Adrenal gland (tissue), 19 donors: Measurements from ENCODE around the gene NANOG. TPM values are rescaled to one million over a fixed set of nuclear protein-coding genes. Genes with fewer than 3 reads are reported as not detected.
"Not testable (repeated sequence)": the region's sequence is repeated elsewhere in the genome, so short reads cannot be mapped to it uniquely, and the experiment has no call there.

Source experiments
- DNase-seq, 7 donors: peaks; one replicate each; pipeline ENCODE4 v3.0.0-alpha.2; 2019 to 2020
- H3K27ac ChIP-seq, 5 donors: fragments of 200-600 bp; sonication (generic) in 4 of 5; 1 replicate in 3 of 5; 2 replicates in 2 of 5; pipeline versions ENCODE4 v1.5.1 to v1.8.0; 2016 to 2020; ENCODE audit warnings: mild to moderate bottlenecking in 1 of 5
- H3K27me3 ChIP-seq: fragments of 200-600 bp; 2 replicates; pipeline ENCODE4 v1.8.0; 2021
- H3K36me3 ChIP-seq, 2 donors: fragments of 200-600 bp; replicated peaks in 1 of 2; 1 replicate in 1 of 2; 2 replicates in 1 of 2; pipeline versions ENCODE4 v1.5.1 to v1.8.0; 2018 to 2022
- H3K4me1 ChIP-seq, 2 donors: fragments of 200-600 bp; replicated peaks in 1 of 2; 1 replicate in 1 of 2; 2 replicates in 1 of 2; pipeline versions ENCODE4 v1.5.1 to v1.8.0; 2018 to 2021
- H3K4me3 ChIP-seq, 4 donors: fragments of 200-600 bp; sonication (generic) in 3 of 4; one replicate each; pipeline ENCODE4 v1.5.1; 2016 to 2018
- H3K9me3 ChIP-seq, 3 donors: fragments of 200-600 bp; sonication (generic) in 1 of 3; replicated peaks in 1 of 3; 1 replicate in 2 of 3; 2 replicates in 1 of 3; pipeline versions ENCODE4 v1.5.1 to v1.8.0; 2016 to 2021
- CTCF ChIP-seq, 6 experiments: fragments of 450-650 bp in 4 of 6; fragments of 200-600 bp in 2 of 6; sonication (generic) in 1 of 6; IDR thresholded peaks; 1 replicate in 5 of 6; 2 replicates in 1 of 6; pipeline versions ENCODE4 v1.5.1 to v1.8.0; 2016 to 2021; ENCODE audit warnings: antibody characterized with exemption in 6 of 6, mild to moderate bottlenecking in 2 of 6, moderate library complexity in 1 of 6
- POLR2A ChIP-seq, 2 donors: fragments of 450-650 bp; IDR thresholded peaks; one replicate each; pipeline ENCODE4 v1.6.1; 2017; ENCODE audit warnings: antibody characterized with exemption in 2 of 2, mild to moderate bottlenecking in 2 of 2, moderate library complexity in 1 of 2
- WGBS, 4 donors: extraction: QIAGEN DNeasy Blood & Tissue Kit in 2 of 4; methylation state at CpG; one replicate each; pipeline versions ENCODE4 v1.1.5 to v1.1.7; 2013 to 2017; 5-methylcytosine and 5-hydroxymethylcytosine counted together
- intact Hi-C, 2 donors: fragments of 100-400 bp; cut with DNase I; formaldehyde crosslinking; loops; one replicate each; pipeline versions ENCODE4 v1.14.1 to v1.15.0; 2022 to 2023
- long read RNA-seq, 10 donors: library from polyadenylated mRNA in 3 of 10; unstranded in 2 of 10; stranded (forward) in 1 of 10; transcript quantifications; one replicate each; pipeline ENCODE4 v2.0.0 and lab custom pipeline, GENCODE V29; 2021 to 2026
- polyA plus RNA-seq, 3 donors: library from polyadenylated mRNA; stranded (reverse); fragments of 200-250 nt in 2 of 3; fragments of 350-450 nt in 1 of 3; fragmentation: Illumina TruSeq in 1 of 3; extraction: RNeasy Lipid Tissue Mini Kit (QIAGEN cat#74804) in 1 of 3; gene quantifications; one replicate each; pipeline ENCODE4 v1.2.3, GENCODE V29; 2013 to 2014
- total RNA-seq, 9 donors: library from RNA; depleted of rRNA in 4 of 9; stranded (reverse); fragments of >200 nt in 4 of 9; fragments of 120-200 nt in 1 of 9; fragmentation: NEBNext Ultra II Directional in 1 of 9; extraction: Animal tissue kit (Norgen Biotek cat#: 25700) in 1 of 9; gene quantifications; one replicate each; pipeline versions ENCODE4 v1.1.0 to v1.2.4, GENCODE V29; 2013 to 2023
- donor health status: healthy with polysubstance abuse.
- donor health status: Bipolar disorder and iron deficiency.
- donor health status: DM: yes; HTN: yes; CAD: no.
- donor health status: DM: no; HTN: no; CAD: no.
- donor health status: DM: no; HTN: no; CAD: no.
- donor health status: DM: yes; HTN: yes; CAD: no.

NANOG gene
- total RNA-seq (under 1 TPM in 6 of 9 donors, not detected in 3; 0.21 to 0.91 (median 0.87) TPM), polyA plus RNA-seq (under 1 TPM in 2 of 3 donors, not detected in 1; 0.08 to 0.13 TPM)
- long read RNA-seq, donor 1: 0 reads
- long read RNA-seq, donor 2: 0 reads
- long read RNA-seq, donor 3: 0 reads
- long read RNA-seq, donor 4: 0 reads
- long read RNA-seq, donor 5: 0 reads
- long read RNA-seq, donor 6: 0 reads
- long read RNA-seq, donor 7: 0 reads
- long read RNA-seq, donor 8: 0 reads
- long read RNA-seq, donor 9: 0 reads
- long read RNA-seq, donor 10: 0 reads

DNA sequence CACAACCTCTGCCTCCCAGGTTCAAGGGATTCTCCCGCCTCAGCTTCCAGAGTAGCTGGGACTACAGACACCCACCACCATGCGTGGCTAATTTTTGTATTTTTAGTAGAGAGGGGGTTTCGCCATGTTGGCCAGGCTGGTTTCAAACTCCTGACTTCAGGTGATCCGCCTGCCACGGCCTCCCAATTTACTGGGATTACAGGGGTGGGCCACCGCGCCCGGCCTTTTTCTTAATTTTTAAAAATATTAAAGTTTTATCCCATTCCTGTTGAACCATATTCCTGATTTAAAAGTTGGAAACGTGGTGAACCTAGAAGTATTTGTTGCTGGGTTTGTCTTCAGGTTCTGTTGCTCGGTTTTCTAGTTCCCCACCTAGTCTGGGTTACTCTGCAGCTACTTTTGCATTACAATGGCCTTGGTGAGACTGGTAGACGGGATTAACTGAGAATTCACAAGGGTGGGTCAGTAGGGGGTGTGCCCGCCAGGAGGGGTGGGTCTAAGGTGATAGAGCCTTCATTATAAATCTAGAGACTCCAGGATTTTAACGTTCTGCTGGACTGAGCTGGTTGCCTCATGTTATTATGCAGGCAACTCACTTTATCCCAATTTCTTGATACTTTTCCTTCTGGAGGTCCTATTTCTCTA is at the start of gene NANOG:
Gene NANOG, plus strand, starts transcription at position 519 of the 645 bp plus-strand sequence. CDS start 213 bp downstream, outside the sequence.
- H3K27me3 ChIP-seq, H3K4me3 ChIP-seq, H3K36me3 ChIP-seq, H3K27ac ChIP-seq, H3K4me1 ChIP-seq, DNase-seq, intact Hi-C loops, H3K9me3 ChIP-seq: not testable (repeated sequence)
- 80 to 84% (median 81%) methylated on average over 13 of the region's 13 CpGs for WGBS, 4 donors

DNA sequence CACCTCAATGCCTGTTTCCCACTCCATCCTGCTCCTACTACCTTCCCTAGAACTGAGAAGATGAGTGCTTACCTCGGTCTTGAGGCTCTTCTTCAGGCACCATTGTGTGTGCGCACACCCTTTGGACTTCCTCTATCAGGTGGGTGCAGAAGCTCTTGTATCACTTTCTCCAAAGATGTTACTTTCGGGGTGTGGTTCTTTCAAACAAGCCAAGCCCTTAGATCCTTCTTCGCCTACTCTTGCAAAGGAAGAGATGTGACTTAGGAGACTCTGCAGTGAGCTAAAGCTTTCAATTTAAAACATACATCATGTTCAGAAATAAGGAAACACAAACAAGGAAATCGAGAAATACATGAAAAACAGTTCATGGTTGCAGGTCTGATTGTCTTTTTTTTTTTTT is 42.0 kb upstream of the NANOG start, which contains the start of gene CLEC4C:
Gene CLEC4C, minus strand, starts transcription at position 130 of the 400 bp plus-strand sequence. Its CDS starts 27 bp downstream, at position 103.
- TF ChIP-seq CTCF (IDR thresholded peaks at IDR 0.05) (no peak), POLR2A (IDR thresholded peaks at IDR 0.05) (no peak)
- DNase-seq: no peak
- H3K36me3 ChIP-seq: no peaks in the 10 kb centered on the region
- no peak within 1 kb of the TSS for H3K4me3 ChIP-seq
- intact Hi-C loops: no loop called here
- no peak within 1 kb of the TSS for H3K27ac ChIP-seq
- 68 to 95% (median 75%) methylated on average over 5 of the region's 5 CpGs for WGBS, 4 donors
- H3K27me3 ChIP-seq: no peaks in the 10 kb centered on the region
- H3K4me1 ChIP-seq: no peaks in the 10 kb centered on the region
- H3K9me3 ChIP-seq: no peaks in the 10 kb centered on the region

- Histone ChIP-seq H3K27me3 (no peaks in the 10 kb centered on the region), H3K4me1 (no peaks in the 10 kb centered on the region), H3K36me3 (no peaks in the 10 kb centered on the region), H3K27ac (no peak overlapping the region), H3K4me3 (no peak overlapping the region), H3K9me3 (no peaks in the 10 kb centered on the region)
- 56 to 80% (median 61%) methylated on average over 4 of the region's 4 CpGs for WGBS, 4 donors
- TF ChIP-seq CTCF (IDR thresholded peaks at IDR 0.05) (no peak), POLR2A (IDR thresholded peaks at IDR 0.05) (no peak)
- DNase-seq: no peak
- intact Hi-C loops: no loop called here
These were observed 40.4 kb upstream of the NANOG start for GRCh38 chr12:7748852-7749251.

- no peak for DNase-seq
- WGBS, 4 donors: 79 to 94% (median 82%) methylated on average over 8 of the region's 8 CpGs
- no peaks in the 10 kb centered on the region for H3K36me3 ChIP-seq
These were observed 39.8 kb upstream of the NANOG start for GRCh38 chr12:7749442-7749841.

More at GRCh38 chr12:7749442-7749841, 39.8 kb upstream of the NANOG start:
- Histone ChIP-seq H3K27ac (no peak overlapping the region), H3K9me3 (no peaks in the 10 kb centered on the region), H3K4me3 (no peak overlapping the region), H3K27me3 (no peaks in the 10 kb centered on the region), H3K4me1 (no peaks in the 10 kb centered on the region)
- TF ChIP-seq CTCF (IDR thresholded peaks at IDR 0.05): no peak
- no peak for TF ChIP-seq POLR2A (IDR thresholded peaks at IDR 0.05)
- intact Hi-C loops: no loop called here
